DLD1 (cell line): ENCODE measurements around the gene NKIRAS2.

ENCODE experiments used
- in situ Hi-C: cut with HindIII; loops from 2 replicates; pipeline ENCODE4 v1.10.0; 2017; ENCODE audit warnings: low sequenced_read_pairs

NKIRAS2 gene

GRCh38 chr17:42025191-42025579 lies 5.3 kb downstream of the NKIRAS2 start:
- in situ Hi-C loops, result no loop called here

GRCh38 chr17:42025936-42026335 lies 6.0 kb downstream of the NKIRAS2 start:
- in situ Hi-C loops, result no loop called here

GRCh38 chr17:42026857-42027589 lies 7.1 kb downstream of the NKIRAS2 start:
- in situ Hi-C loops, result no loop called here

GRCh38 chr17:42027590-42027889 lies 7.7 kb downstream of the NKIRAS2 start:
- in situ Hi-C loops, result no loop called here

- in situ Hi-C loops, result no loop called here
Measured at GRCh38 chr17:42027961-42028790, 8.3 kb downstream of the NKIRAS2 start.

- in situ Hi-C loops, result no loop called here
Measured at GRCh38 chr17:42028791-42029127, 8.9 kb downstream of the NKIRAS2 start.

- in situ Hi-C loops, result no loop called here
Measured at GRCh38 chr17:42031584-42031983, 11.7 kb downstream of the NKIRAS2 start.

GRCh38 chr17:42034059-42034458 lies 14.2 kb downstream of the NKIRAS2 start:
- in situ Hi-C loops, result no loop called here

- in situ Hi-C loops, result no loop called here
Measured at GRCh38 chr17:42038221-42038973, 18.5 kb downstream of the NKIRAS2 start.

- in situ Hi-C loops, result no loop called here
Measured at GRCh38 chr17:42039794-42040763, 20.2 kb downstream of the NKIRAS2 start.

- in situ Hi-C loops, result no loop called here
Measured at GRCh38 chr17:42040818-42041217, 20.9 kb downstream of the NKIRAS2 start.

GRCh38 chr17:42041619-42042018 lies 21.7 kb downstream of the NKIRAS2 start:
- in situ Hi-C loops, result no loop called here

- in situ Hi-C loops, result no loop called here
Measured at GRCh38 chr17:42042598-42043319, 22.9 kb downstream of the NKIRAS2 start.

GRCh38 chr17:42045719-42046118 lies 25.8 kb downstream of the NKIRAS2 start:
- in situ Hi-C loops, result no loop called here

GRCh38 chr17:42047343-42047742 lies 27.5 kb downstream of the NKIRAS2 start:
- in situ Hi-C loops, result no loop called here

GRCh38 chr17:42049834-42050392 lies 30.0 kb downstream of the NKIRAS2 start:
- in situ Hi-C loops, result no loop called here

- in situ Hi-C loops, result no loop called here
Measured at GRCh38 chr17:42050393-42051012, 30.6 kb downstream of the NKIRAS2 start, which contains the start of gene C17orf113. C17orf113 (minus strand) TSS chr17:42050601; CDS start chr17:42043376, 7,225 bp downstream.

GRCh38 chr17:42051013-42051400 lies 31.1 kb downstream of the NKIRAS2 start:
- in situ Hi-C loops, result no loop called here

GRCh38 chr17:42051645-42052044 lies 31.8 kb downstream of the NKIRAS2 start:
- in situ Hi-C loops, result no loop called here
